Gastrocnemius medialis (tissue), 4 donors: ENCODE results near the gene CDCP2. TPM values are rescaled to one million over a fixed set of nuclear protein-coding genes. Genes with fewer than 3 reads are reported as not detected.

Experiments used
- ATAC-seq, 2 donors: fragments of 150-250 bp; one replicate each; pipeline ENCODE4 v1.9.1; 2016
- DNase-seq, 2 donors: peaks; one replicate each; pipeline ENCODE4 v3.0.0-alpha.2; 2019
- H3K27ac ChIP-seq, 4 donors: fragments of 200-600 bp; sonication (generic); 1 replicate in 1 of 4; 2 replicates in 3 of 4; pipeline ENCODE4 v1.5.1; 2016 to 2018; ENCODE audit warnings: mild to moderate bottlenecking in 2 of 4, moderate library complexity in 1 of 4
- H3K27me3 ChIP-seq, 3 donors: fragments of 200-600 bp; sonication (generic) in 2 of 3; 1 replicate in 1 of 3; 2 replicates in 2 of 3; pipeline versions ENCODE4 v1.5.1 to v1.6.0; 2016 to 2019; ENCODE audit warnings: mild to moderate bottlenecking in 1 of 3, moderate library complexity in 1 of 3
- H3K36me3 ChIP-seq, 2 donors: fragments of 200-600 bp; sonication (generic) in 1 of 2; one replicate each; pipeline ENCODE4 v1.5.1; 2017 to 2018
- H3K4me1 ChIP-seq, 2 donors: fragments of 200-600 bp; sonication (generic) in 1 of 2; one replicate each; pipeline ENCODE4 v1.5.1; 2016 to 2017; ENCODE audit warnings: mild to moderate bottlenecking in 2 of 2
- H3K4me3 ChIP-seq, 4 donors: fragments of 200-600 bp; sonication (generic) in 3 of 4; 1 replicate in 1 of 4; 2 replicates in 3 of 4; pipeline ENCODE4 v1.5.1; 2016 to 2019; ENCODE audit warnings: mild to moderate bottlenecking in 2 of 4
- H3K9me3 ChIP-seq, 3 donors: fragments of 200-600 bp; sonication (generic) in 2 of 3; 1 replicate in 1 of 3; 2 replicates in 2 of 3; pipeline ENCODE4 v1.5.1; 2016 to 2019
- CTCF ChIP-seq, 5 experiments: fragments of 450-650 bp in 3 of 5; fragments of 200-600 bp in 2 of 5; sonication (generic) in 2 of 5; IDR thresholded peaks in 4 of 5; conservative IDR thresholded peaks in 1 of 5; 1 replicate in 4 of 5; 2 replicates in 1 of 5; pipeline ENCODE4 v1.5.1; 2016 to 2019; ENCODE audit warnings: antibody characterized with exemption in 5 of 5, mild to moderate bottlenecking in 3 of 5, moderate library complexity in 3 of 5
- POLR2A ChIP-seq, 2 donors: fragments of 450-650 bp; IDR thresholded peaks; one replicate each; pipeline ENCODE4 v1.6.1; 2017; ENCODE audit warnings: antibody characterized with exemption in 2 of 2, mild to moderate bottlenecking in 2 of 2, moderate library complexity in 2 of 2
- in situ Hi-C, 4 donors: fragments of 200-750 bp; cut with MboI; loops; one replicate each; pipeline versions ENCODE4 v1.15.0 to v1.8.0; 2017; ENCODE audit warnings: low sequenced_read_pairs in 4 of 4
- intact Hi-C: fragments of 100-400 bp; cut with DNase I; formaldehyde crosslinking; loops from one replicate; pipeline ENCODE4 v1.15.1; 2023; ENCODE audit warnings: low total_unique reads
- total RNA-seq, 4 donors: library from RNA; depleted of rRNA; stranded (reverse); fragments of >200 nt; gene quantifications; one replicate each; pipeline versions ENCODE4 v1.1.0 to v1.2.3, GENCODE V29; 2016

Gene CDCP2
- total RNA-seq, 4 donors from 2014 or later: not detected

DNA sequence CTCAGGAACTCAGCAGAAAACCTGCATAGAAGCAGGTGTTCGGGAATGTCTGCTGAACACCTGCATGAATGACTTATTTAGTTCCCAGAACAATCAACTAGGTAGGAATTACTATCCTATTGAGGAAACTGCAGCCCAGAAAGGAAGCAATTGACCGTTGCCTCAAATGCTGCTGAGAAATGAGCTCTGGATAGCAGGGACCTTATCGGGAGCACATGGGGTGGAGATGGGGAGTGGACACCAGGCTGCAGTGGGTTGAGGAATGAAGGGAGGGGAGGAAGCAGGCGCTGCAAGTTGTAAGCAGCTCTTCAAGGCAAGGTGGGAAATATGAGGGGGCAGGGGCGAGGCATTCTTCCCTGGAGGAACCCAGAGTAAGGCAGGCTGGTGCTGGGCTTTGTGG is 10.8 kb upstream of the CDCP2 start:
- in situ Hi-C loops: no loop called here
- no peak for ATAC-seq

GRCh38 chr1:54163051-54163450 is 10.3 kb upstream of the CDCP2 start:
- no peak for TF ChIP-seq POLR2A (IDR thresholded peaks at IDR 0.05)
- no peak for TF ChIP-seq CTCF (IDR thresholded peaks at IDR 0.05 in 4 of 5, conservative IDR thresholded peaks at IDR 0.05 in 1 of 5)
- H3K9me3 ChIP-seq: no peaks in the 10 kb centered on the region
- ATAC-seq: no peak
- H3K36me3 ChIP-seq: no peaks in the 10 kb centered on the region
- no peak for DNase-seq
- H3K27me3 ChIP-seq: no peaks in the 10 kb centered on the region
- in situ Hi-C loops: no loop called here
- no peak overlapping the region for H3K4me3 ChIP-seq
- H3K4me1 ChIP-seq: no peaks in the 10 kb centered on the region
- H3K27ac ChIP-seq: no peak overlapping the region
- intact Hi-C loops: no loop called here

More for the DNA sequence above, 10.8 kb upstream of the CDCP2 start:
- H3K4me3 ChIP-seq: no peak overlapping the region
- TF ChIP-seq CTCF (IDR thresholded peaks at IDR 0.05 in 4 of 5, conservative IDR thresholded peaks at IDR 0.05 in 1 of 5): no peak
- TF ChIP-seq POLR2A (IDR thresholded peaks at IDR 0.05): no peak
- DNase-seq: no peak
- no peak overlapping the region for H3K27ac ChIP-seq
- intact Hi-C loops: no loop called here
- no peaks in the 10 kb centered on the region for H3K9me3 ChIP-seq
- no peaks in the 10 kb centered on the region for H3K36me3 ChIP-seq
- no peaks in the 10 kb centered on the region for H3K4me1 ChIP-seq
- H3K27me3 ChIP-seq: no peaks in the 10 kb centered on the region

DNA sequence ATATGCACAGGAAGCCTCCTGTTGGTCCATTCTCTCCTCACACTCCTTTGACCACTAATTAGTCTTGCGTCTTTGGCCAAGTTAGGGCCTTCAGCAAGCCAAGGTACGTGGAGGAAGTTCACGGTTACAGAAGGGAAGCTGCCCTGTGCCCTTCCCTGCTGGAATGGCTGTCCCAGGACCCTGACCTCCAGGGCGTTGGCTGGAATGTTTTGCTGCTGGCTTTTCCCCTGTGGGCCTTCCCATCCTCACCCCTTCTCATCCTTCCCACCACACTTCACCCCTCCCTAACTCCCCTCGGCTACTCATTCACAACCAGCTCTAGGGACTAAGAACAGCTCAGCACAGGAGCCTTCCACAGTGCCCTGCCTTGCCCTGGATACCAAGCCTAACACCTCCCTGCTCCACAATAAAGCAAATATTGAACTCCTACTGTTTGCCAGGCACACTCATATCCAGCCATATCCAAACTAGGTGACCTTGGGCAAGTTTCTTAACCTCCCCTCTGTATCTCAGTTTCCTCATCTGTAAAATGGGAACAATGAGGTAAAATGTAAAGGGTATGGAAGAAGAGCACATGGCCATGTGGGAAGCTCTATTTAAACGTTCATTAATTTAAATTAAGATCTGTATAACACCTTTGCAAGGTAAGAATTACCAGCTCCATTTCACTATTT is 8.8 kb upstream of the CDCP2 start:
- Histone ChIP-seq H3K27me3 (no peaks in the 10 kb centered on the region), H3K27ac (no peak overlapping the region), H3K4me3 (no peak overlapping the region), H3K9me3 (no peaks in the 10 kb centered on the region), H3K4me1 (no peaks in the 10 kb centered on the region), H3K36me3 (no peaks in the 10 kb centered on the region)
- TF ChIP-seq CTCF (IDR thresholded peaks at IDR 0.05 in 4 of 5, conservative IDR thresholded peaks at IDR 0.05 in 1 of 5) (no peak), POLR2A (IDR thresholded peaks at IDR 0.05) (no peak)
- no peak for ATAC-seq
- intact Hi-C loops: no loop called here
- in situ Hi-C loops: no loop called here
- DNase-seq: no peak

GRCh38 chr1:54160351-54160750 is 7.6 kb upstream of the CDCP2 start:
- TF ChIP-seq CTCF (IDR thresholded peaks at IDR 0.05 in 4 of 5, conservative IDR thresholded peaks at IDR 0.05 in 1 of 5): no peak
- no peak for TF ChIP-seq POLR2A (IDR thresholded peaks at IDR 0.05)
- in situ Hi-C loops (no loop called here), intact Hi-C loops (no loop called here)
- no peaks in the 10 kb centered on the region for H3K9me3 ChIP-seq
- no peak overlapping the region for H3K4me3 ChIP-seq
- H3K36me3 ChIP-seq: no peaks in the 10 kb centered on the region
- ATAC-seq (peak in 1 of 2 donors; percentile 25), DNase-seq (no peak)
- H3K27me3 ChIP-seq: no peaks in the 10 kb centered on the region
- no peak overlapping the region for H3K27ac ChIP-seq
- no peaks in the 10 kb centered on the region for H3K4me1 ChIP-seq
